Stimulated activated CD4-positive, alpha-beta T cell treated with anti-CD3 and anti-CD28 coated beads, Interleukin-2, amount 100 ng/mL, for 24 hours (primary cell): ENCODE data around the gene AUTS2.

Experiments
- DNase-seq, 2 donors: peaks; one replicate each; pipeline ENCODE4 v3.0.0-alpha.2; 2020

The AUTS2 gene

GRCh38 chr7:70015353-70015752 is 417.1 kb downstream of the AUTS2 start:
- no peak for DNase-seq

- DNase-seq: no peak
These were observed 417.9 kb downstream of the AUTS2 start for GRCh38 chr7:70016044-70016770.

DNA sequence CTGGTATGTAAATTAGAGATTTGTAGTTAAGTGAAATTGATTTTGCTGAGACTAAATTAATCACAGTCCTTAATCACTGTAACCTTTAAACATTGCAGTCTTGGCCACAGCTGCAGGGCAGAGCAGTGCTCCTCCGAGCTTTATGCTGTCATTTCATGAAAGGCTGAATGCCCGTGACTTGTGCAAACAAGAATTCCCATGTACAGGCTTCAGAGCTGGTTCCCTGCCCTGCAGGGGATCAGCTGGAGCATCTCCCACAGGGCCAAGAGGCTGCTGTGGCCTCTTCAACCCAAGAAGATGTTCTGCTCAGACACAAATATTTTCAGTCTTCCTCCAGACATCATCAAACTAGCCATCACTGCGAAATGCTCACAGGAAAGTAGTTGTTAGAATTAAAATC is 419.1 kb downstream of the AUTS2 start:
- DNase-seq: no peak

DNA sequence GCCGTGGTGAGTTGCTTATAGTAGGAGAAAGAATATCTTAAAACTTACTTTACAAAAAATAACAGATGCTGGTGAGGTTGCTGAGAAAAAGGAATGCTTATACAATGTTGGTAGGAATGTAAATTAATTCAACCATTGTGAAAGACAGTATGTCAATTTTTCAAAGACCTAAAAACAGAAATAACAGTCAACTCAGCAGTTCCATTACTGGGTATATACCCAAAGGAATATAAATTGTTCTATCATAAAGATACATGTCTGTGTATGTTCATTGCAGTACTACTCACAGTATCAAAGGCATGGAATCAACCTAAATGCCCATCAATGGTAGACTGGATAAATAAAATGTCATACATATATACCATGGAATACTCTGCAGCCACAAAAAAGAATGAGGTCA is 420.4 kb downstream of the AUTS2 start:
- DNase-seq: no peak

- no peak for DNase-seq
These were observed 429.6 kb downstream of the AUTS2 start for GRCh38 chr7:70027867-70028266.

- DNase-seq: no peak
These were observed 430.3 kb downstream of the AUTS2 start for GRCh38 chr7:70028620-70029019.

DNA sequence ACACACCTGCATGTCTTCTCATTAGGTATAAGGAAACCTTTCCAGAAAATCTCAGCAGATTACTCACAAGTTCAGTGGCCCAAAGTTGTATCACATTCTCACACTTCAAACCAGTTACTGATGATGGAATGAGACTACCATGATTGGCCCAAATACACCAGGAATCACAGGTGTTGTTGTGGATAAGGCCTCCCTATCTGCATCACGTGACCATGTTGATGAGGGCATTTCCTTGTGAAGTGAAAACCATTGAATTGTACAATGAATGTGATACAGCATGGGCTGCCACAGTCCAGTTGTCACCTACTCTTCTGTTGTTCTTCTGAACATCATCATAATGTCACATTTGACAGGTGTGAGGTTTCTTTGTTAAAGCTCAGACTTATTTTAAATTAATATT is 431.7 kb downstream of the AUTS2 start:
- DNase-seq: no peak

DNA sequence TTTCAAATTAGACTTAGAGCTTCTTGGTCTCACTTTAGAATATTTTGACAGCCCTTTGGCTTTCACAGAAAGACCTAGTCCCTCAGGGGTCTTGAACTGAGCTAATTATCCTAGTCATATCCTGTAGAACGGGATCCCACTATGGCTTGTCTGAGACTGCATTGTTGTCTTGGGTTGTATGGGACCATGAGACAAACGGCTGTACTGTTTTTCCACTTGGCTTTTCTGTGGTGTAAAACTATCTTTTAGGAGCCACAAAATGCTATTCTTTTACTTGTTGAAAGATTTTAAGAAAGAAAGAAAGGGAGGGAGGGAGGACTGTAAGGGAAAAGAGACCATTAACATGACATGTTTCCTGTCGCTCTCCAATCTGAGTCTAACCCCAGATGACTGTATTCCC is 432.5 kb downstream of the AUTS2 start:
- no peak for DNase-seq

DNA sequence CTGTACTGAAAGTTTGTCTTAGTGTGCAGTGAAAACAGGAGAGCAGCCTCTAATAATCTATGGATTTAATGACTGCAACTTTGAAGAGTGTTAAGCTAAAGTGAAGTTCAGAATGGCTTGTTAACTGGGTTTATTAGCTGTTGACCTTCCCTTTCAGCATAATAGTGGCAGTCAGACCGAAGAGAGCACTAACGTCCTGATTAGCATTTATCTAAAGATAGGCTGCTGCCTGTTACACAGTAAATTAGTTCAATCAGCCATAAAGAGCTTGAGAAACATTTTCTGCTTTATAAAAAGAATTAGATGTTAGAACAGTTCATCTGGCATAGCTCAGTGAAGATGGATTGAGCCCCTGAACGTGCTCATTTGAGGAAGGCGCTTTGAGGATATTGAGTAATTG is 433.0 kb downstream of the AUTS2 start:
- DNase-seq: no peak

DNA sequence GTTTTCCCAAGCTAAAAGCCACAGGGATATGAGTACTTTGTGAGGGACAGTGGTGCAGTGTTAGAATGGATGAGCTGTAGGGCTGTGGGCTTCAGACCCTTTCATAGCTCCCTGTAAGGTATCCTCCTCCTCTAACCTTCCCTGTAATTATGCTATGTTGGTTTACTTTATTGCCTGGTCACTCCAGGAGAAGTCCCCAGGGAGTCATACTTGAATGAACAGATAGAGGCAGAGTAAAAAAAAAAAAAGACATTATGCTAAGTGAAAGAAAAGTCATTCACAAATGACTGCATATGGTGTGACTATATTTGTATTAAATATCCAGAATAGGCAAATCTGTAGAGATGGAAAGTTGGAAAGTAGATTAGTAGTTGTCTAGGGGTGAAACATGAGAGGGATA is 434.4 kb downstream of the AUTS2 start:
- DNase-seq: no peak

- no peak for DNase-seq
These were observed 435.0 kb downstream of the AUTS2 start for GRCh38 chr7:70033226-70033625.

- DNase-seq: no peak
These were observed 436.7 kb downstream of the AUTS2 start for GRCh38 chr7:70034999-70035398.

- DNase-seq: no peak
These were observed 437.2 kb downstream of the AUTS2 start for GRCh38 chr7:70035519-70035918.

DNA sequence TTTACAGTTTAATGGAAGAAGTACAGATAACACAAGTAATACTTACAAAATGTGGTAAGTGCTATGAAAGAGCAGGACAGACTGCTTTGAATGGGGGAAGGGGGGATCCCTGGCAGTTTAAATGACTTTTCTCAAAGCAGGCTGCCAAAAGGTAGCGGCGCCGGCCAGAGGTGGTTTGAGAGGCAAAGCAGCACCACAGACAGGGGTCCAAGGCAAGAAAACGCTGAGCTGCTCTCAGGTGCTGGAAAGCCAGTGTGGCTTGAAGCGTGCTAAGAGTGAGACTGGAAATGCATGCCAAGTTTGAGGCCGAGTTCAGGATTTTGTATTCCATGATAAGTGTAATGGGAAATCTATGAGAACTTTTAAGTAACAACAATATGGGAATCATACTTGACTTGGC is 437.7 kb downstream of the AUTS2 start:
- no peak for DNase-seq

GRCh38 chr7:70036695-70037094 is 438.4 kb downstream of the AUTS2 start:
- no peak for DNase-seq

DNA sequence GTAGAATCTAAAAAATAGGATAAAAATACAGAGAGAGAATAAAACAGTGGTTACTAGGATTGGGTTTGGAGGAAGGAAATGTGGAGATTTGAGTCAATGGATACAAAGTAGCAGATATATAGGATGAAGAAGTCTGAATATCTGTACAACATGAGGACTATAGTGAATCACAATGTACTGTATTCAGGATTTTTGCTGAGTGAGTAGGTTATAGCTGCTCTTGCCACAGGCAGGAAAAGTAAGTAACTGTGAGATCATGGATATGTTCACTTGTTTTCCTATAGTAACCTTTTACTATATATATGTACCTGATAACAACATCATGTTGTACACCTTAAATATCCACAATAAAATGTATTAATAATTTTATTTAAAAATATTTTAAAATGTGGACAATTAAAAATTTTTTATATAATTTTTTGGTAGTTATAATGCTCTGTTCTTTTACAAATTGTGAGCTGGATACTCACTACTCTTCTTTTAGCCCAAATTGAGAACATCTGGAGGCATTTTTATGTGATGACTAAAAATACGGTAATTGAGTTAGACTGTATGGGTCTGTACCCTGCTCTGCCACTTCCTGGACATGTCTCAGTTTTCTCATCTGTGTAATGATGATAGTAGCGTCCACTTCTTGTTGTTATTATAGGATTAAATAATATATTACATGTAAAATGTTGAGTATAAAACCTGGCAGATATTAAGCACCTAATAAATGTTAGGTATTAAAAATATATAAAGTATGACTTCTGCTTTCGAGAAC is 439.1 kb downstream of the AUTS2 start:
- no peak for DNase-seq

- no peak for DNase-seq
These were observed 441.8 kb downstream of the AUTS2 start for GRCh38 chr7:70040051-70040450.

- no peak for DNase-seq
These were observed 442.9 kb downstream of the AUTS2 start for GRCh38 chr7:70040970-70041766.

DNA sequence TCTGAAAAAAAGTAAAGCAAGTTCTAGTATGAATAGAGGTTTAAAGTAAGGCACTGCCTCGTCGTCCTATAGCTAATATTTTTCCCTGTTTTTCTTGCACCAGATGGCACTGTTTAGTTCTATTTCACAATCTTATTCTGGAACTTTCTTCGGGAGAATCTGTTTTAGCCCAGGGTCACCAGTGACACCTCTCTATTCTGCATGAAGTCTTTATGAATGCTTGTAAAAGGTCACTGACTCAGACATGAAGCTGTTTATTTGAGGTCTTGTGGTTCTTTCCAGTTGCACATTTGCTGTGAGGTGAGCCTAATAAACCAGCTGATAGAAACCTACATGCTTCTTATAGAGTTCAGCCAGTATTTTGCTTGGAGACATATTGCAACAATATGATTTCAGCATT is 444.3 kb downstream of the AUTS2 start:
- no peak for DNase-seq

DNA sequence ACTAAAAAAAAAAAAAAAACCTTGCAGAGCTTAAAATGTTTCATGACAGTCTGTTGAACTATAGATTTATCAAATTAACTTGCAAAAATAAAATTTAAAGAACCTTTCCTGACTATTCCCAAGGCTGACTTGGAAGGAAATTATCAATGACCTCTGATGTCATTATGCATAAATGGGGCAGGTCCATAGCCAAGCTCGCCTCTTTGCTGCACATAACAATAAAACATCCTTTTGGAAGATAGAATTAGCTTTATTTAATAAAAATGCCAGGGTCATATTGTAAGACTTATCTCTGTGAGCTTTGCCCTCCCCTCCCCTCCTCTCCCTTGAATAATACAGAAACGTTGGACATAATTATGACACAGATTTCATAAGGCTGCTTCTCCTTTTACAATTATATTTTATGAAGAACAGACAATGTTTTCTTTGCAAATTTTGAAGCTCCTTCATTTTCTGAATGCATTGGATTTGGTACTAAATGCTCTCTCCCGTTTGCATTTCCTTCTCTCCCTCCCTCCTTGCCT is 444.8 kb downstream of the AUTS2 start:
- DNase-seq: no peak

GRCh38 chr7:70044064-70044463 is 445.8 kb downstream of the AUTS2 start:
- DNase-seq: no peak

DNA sequence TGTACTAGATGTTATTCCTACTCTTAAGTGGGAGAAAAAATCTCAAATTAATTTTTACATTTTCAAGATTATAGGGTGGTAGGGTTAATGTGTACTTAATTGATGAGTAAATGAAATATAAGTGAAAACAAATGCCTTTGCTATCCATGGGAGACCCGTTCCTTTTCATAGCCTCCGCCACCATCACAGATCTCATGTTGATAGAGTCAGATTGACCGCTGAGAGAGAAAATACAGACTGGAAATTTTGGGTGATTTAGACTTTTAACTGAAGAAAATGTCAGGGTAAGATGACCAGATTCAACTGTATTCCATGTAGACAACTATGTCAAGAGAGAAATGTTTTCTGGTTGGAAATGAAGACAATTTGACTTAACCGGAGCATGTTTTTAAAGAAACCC is 446.2 kb downstream of the AUTS2 start:
- DNase-seq: no peak

- DNase-seq: no peak
These were observed 446.7 kb downstream of the AUTS2 start for GRCh38 chr7:70044981-70045380.

DNA sequence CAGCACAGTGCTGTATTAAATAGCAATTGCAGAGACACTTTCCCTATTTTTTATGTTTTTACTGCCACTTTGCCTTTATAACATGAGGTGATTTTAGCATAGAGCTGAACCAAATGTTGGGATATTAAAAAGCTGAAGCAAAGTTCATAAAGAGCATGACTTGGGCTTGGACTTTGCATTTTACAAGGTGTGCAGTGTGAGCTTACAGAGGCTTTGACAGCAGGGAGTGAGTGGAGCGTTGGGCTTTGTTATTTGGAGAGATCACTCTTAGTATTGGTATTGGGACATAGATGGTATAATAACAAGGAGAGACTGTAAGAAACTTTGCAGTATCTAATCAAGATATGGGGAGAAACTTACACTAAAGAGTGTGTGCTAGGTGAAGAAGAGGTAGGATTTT is 449.1 kb downstream of the AUTS2 start:
- DNase-seq: no peak
